Activated CD4-positive, alpha-beta T cell treated with anti-CD3 and anti-CD28 coated beads, Interleukin-2, amount 50 U/mL, for 48 hours (primary cell): ENCODE results near the gene FUOM.

Experiments used
- DNase-seq, 2 experiments: peaks; one replicate each; pipeline ENCODE4 v3.0.0-alpha.2; 2020

The FUOM gene

GRCh38 chr10:133349577-133350011 is 8.2 kb downstream of the FUOM start:
- DNase-seq = no peak

- no peak for DNase-seq
Measured at GRCh38 chr10:133349160-133349568, 8.7 kb downstream of the FUOM start.

- DNase-seq = no peak
Measured at GRCh38 chr10:133347710-133348517, 9.9 kb downstream of the FUOM start.

- DNase-seq = no peak
Measured at GRCh38 chr10:133346413-133346812, 11.4 kb downstream of the FUOM start.

- no peak for DNase-seq
Measured at GRCh38 chr10:133344236-133344635, 13.6 kb downstream of the FUOM start.

- DNase-seq = no peak
Measured at GRCh38 chr10:133343558-133343957, 14.3 kb downstream of the FUOM start.

GRCh38 chr10:133342942-133343341 is 14.9 kb downstream of the FUOM start:
- DNase-seq = no peak

GRCh38 chr10:133341983-133342382 is 15.8 kb downstream of the FUOM start:
- no peak for DNase-seq

- no peak for DNase-seq
Measured at GRCh38 chr10:133339708-133340380, 18.0 kb downstream of the FUOM start.

- DNase-seq = no peak
Measured at GRCh38 chr10:133338080-133339071, 19.4 kb downstream of the FUOM start.

- no peak for DNase-seq
Measured at GRCh38 chr10:133337370-133337725, 20.5 kb downstream of the FUOM start.

- peak; percentile 62 to 63 for DNase-seq
Measured at GRCh38 chr10:133336577-133337369, 21.0 kb downstream of the FUOM start, which contains the start of gene CALY. CALY (minus strand) TSS chr10:133336896; CDS start chr10:133328989, 7,907 bp downstream.

- DNase-seq = no peak
Measured at GRCh38 chr10:133336118-133336576, 21.7 kb downstream of the FUOM start.

GRCh38 chr10:133335246-133336117 is 22.3 kb downstream of the FUOM start:
- peak; percentile 70 to 76 for DNase-seq

GRCh38 chr10:133334503-133335245 is 23.1 kb downstream of the FUOM start:
- no peak for DNase-seq

- DNase-seq = no peak
Measured at GRCh38 chr10:133332936-133333699, 24.7 kb downstream of the FUOM start.

- DNase-seq = peak; percentile 91 to 92
Measured at GRCh38 chr10:133329491-133330202, 28.2 kb downstream of the FUOM start.
